GM12878 (cell line): ENCODE measurements around the gene ADAM15. TPM values are rescaled to one million over a fixed set of nuclear protein-coding genes. Genes with fewer than 3 reads are reported as not detected.

Source experiments
- ATAC-seq: fragments of 200-7000 bp; cut with Tn5 transposase; 3 replicates; pipeline ENCODE4 v1.9.1; 2020; ENCODE audit warnings: mild to moderate bottlenecking, moderate library complexity
- BruUV-seq: library from RNA; stranded (reverse); fragments of 400-500 nt; replicated peaks from 2 replicates; lab custom pipeline; 2021; lab: Mats Ljungman, UMichigan
- CTCF ChIA-PET: fragments of 300-600 bp; sonication (Branson Sonifier 250); formaldehyde crosslinking; extraction: SDS; loops from one replicate; lab custom pipeline; 2021; ENCODE audit warnings: inconsistent platforms; lab: Yijun Ruan, JAX
- POLR2A ChIA-PET: fragments of 350-600 bp; formaldehyde crosslinking; extraction: SDS; loops from one replicate; lab custom pipeline; 2021; ENCODE audit warnings: inconsistent platforms; lab: Charles Lee
- RAD21 ChIA-PET: fragments of 300-600 bp; sonication (Branson Sonifier 250); formaldehyde crosslinking; loops from one replicate; lab custom pipeline; 2023; ENCODE audit warnings: antibody characterized with exemption; ENCODE audit not compliant: unreplicated experiment; lab: Charles Lee
- SMC1A ChIA-PET: fragments of 300-600 bp; sonication (Branson Sonifier 250); formaldehyde crosslinking; loops from one replicate; lab custom pipeline; 2023; ENCODE audit not compliant: unreplicated experiment, uncharacterized antibody; lab: Charles Lee
- DNase-seq: peaks from one replicate; pipeline ENCODE4 v3.0.0-alpha.2; 2011; ENCODE audit warnings: low read depth, low spot score
- FAIRE-seq: peaks from 3 replicates; lab custom pipeline; 2011; peaks lifted over from hg19 to GRCh38; lab: Jason Lieb, UNC
- H2AFZ ChIP-seq: 2 replicates; pipeline ENCODE4 v1.6.0; 2011; ENCODE audit warnings: low read depth, low read length, control low read depth; ENCODE audit not compliant: control insufficient read depth
- H3K27ac ChIP-seq: 2 replicates; pipeline ENCODE4 v1.5.1; 2011; ENCODE audit warnings: control low read depth; ENCODE audit not compliant: control insufficient read depth, insufficient read depth
- H3K27me3 ChIP-seq, 2 experiments: replicated peaks in 1 of 2; 2 replicates each; pipeline versions ENCODE4 v1.6.0 to v1.6.1; 2011; ENCODE audit warnings: low read length in 1 of 2; ENCODE audit not compliant: control insufficient read depth in 2 of 2, insufficient read depth in 2 of 2
- H3K36me3 ChIP-seq, 2 experiments: 2 replicates each; pipeline ENCODE4 v1.5.1; 2011; ENCODE audit warnings: low read length in 1 of 2; ENCODE audit not compliant: control insufficient read depth in 2 of 2, insufficient read depth in 2 of 2
- H3K4me1 ChIP-seq: 2 replicates; pipeline ENCODE4 v1.6.1; 2011; ENCODE audit warnings: mild to moderate bottlenecking, low read length, moderate library complexity, mixed read lengths; ENCODE audit not compliant: control insufficient read depth, insufficient read depth
- H3K4me2 ChIP-seq: 2 replicates; pipeline ENCODE4 v1.6.0; 2011; ENCODE audit warnings: control low read depth; ENCODE audit not compliant: control insufficient read depth, insufficient read depth
- H3K4me3 ChIP-seq: fragments of 200-600 bp; sonication (generic); 2 replicates; pipeline ENCODE4 v1.5.1; 2016
- H3K79me2 ChIP-seq: 2 replicates; pipeline ENCODE4 v1.6.0; 2011; ENCODE audit warnings: low read length; ENCODE audit not compliant: control insufficient read depth, insufficient read depth
- H3K9ac ChIP-seq: 2 replicates; pipeline ENCODE4 v1.8.0; 2011; ENCODE audit warnings: low read length, control low read depth, mixed read lengths; ENCODE audit not compliant: control insufficient read depth, insufficient read depth
- H3K9me3 ChIP-seq: replicated peaks from 3 replicates; pipeline ENCODE4 v1.5.1; 2011; ENCODE audit warnings: mild to moderate bottlenecking, low read length; ENCODE audit not compliant: control insufficient read depth, insufficient read depth
- H4K20me1 ChIP-seq: 2 replicates; pipeline ENCODE4 v1.6.0; 2011; ENCODE audit not compliant: control insufficient read depth, insufficient read depth
- ATF2 ChIP-seq: IDR thresholded peaks from 2 replicates; pipeline ENCODE4 v1.6.1; 2012; ENCODE audit warnings: low read length, inconsistent platforms
- BCL3 ChIP-seq: IDR thresholded peaks from 2 replicates; pipeline ENCODE4 v1.6.1; 2011; ENCODE audit warnings: borderline replicate concordance, low read depth, mild to moderate bottlenecking, moderate library complexity, low read length; ENCODE audit not compliant: insufficient read depth, poor library complexity, severe bottlenecking
- HDAC2 ChIP-seq: fragments of 200-600 bp; sonication (generic); IDR thresholded peaks from 2 replicates; pipeline ENCODE4 v1.6.1; 2017
- MTA2 ChIP-seq: fragments of 450-650 bp; IDR thresholded peaks from 2 replicates; pipeline ENCODE4 v1.6.1; 2016; ENCODE audit warnings: low read depth, mild to moderate bottlenecking, moderate library complexity
- NFIC ChIP-seq: IDR thresholded peaks from 2 replicates; pipeline ENCODE4 v1.6.1; 2012; ENCODE audit warnings: low read depth, mild to moderate bottlenecking, inconsistent platforms, low read length, moderate library complexity
- NR2C2 ChIP-seq: IDR thresholded peaks from 2 replicates; pipeline ENCODE4 v1.6.1; 2011; ENCODE audit warnings: borderline replicate concordance, low read depth; ENCODE audit not compliant: control insufficient read depth, insufficient read length
- TBL1XR1 ChIP-seq: IDR thresholded peaks from 2 replicates; pipeline ENCODE4 v1.6.1; 2012; ENCODE audit warnings: low read depth, low read length, improper control_type of control experiment
- ZBTB40 ChIP-seq: fragments of 450-650 bp; IDR thresholded peaks from 2 replicates; pipeline ENCODE4 v1.6.1; 2016; ENCODE audit warnings: mild to moderate bottlenecking, moderate library complexity, borderline replicate concordance
- WGBS: methylation state at CpG from one replicate; pipeline ENCODE4 v1.1.6; 2016; ENCODE audit warnings: low lambda C conversion rate; ENCODE audit not compliant: insufficient replicate concordance, insufficient coverage; ENCODE audit errors: missing lambda C conversion rate; 5-methylcytosine and 5-hydroxymethylcytosine counted together
- in situ Hi-C: fragments of 300-500 bp; cut with MboI; formaldehyde crosslinking; loops from 9 replicates; pipeline ENCODE4 v1.14.3; 2018; ENCODE audit warnings: mixed read lengths
- intact Hi-C: fragments of 100-400 bp; cut with micrococcal nuclease; formaldehyde crosslinking; loops from one replicate; pipeline ENCODE4 v1.14.2; 2022; ENCODE audit not compliant: unreplicated experiment
- polyA plus RNA-seq, 11 experiments: library from polyadenylated mRNA; depleted of rRNA in 4 of 11; unstranded in 6 of 11; stranded (reverse) in 5 of 11; fragments of >200 nt; fragmentation: Nextera tagmentation in 4 of 11; fragmentation: Illumina TruSeq in 1 of 11; extraction: Ambion mirVana in 4 of 11; extraction: Trizol in 1 of 11; gene quantifications; 1 replicate in 1 of 11; 2 replicates in 10 of 11; pipeline versions ENCODE4 v1.2.1 to v1.2.3, GENCODE V29; 2011 to 2016; ENCODE audit warnings: inconsistent platforms in 2 of 11, missing spikeins in 2 of 11, low read depth in 1 of 11
- total RNA-seq, 4 experiments: library from RNA; depleted of rRNA in 3 of 4; stranded (reverse); fragments of >200 nt in 3 of 4; fragmentation: Illumina TruSeq in 1 of 4; extraction: Trizol in 1 of 4; gene quantifications; 2 replicates each; pipeline versions ENCODE4 v1.2.1 to v1.2.3, GENCODE V29; 2013 to 2021

ADAM15 gene
- total and polyA plus RNA-seq, 10 of the 15 experiments (the other 5 are each of a cell fraction or from before 2014, with no cell fraction given), result 0.29 to 38.8 (median 14.7) TPM

GRCh38 chr1:155069551-155070157 lies 18.5 kb downstream of the ADAM15 start:
- in situ Hi-C loops, result no loop called here
- TF ChIP-seq TBL1XR1 (no peak), HDAC2 (no peak)
- TF ChIP-seq, all 136 proteins: peak for 0
- no peak for ATAC-seq
- DNase-seq, result no peak
- Histone ChIP-seq H3K9ac (no peak overlapping the region), H3K4me1 (peaks cover 10% of the 10 kb centered on the region), H3K9me3 (no peaks in the 10 kb centered on the region), H2AFZ (no peak overlapping the region), H3K79me2 (no peaks in the 10 kb centered on the region), H3K27me3 (no peaks in the 10 kb centered on the region), H3K27ac (no peak overlapping the region), H3K4me2 (no peak overlapping the region), H3K4me3 (no peak overlapping the region), H4K20me1 (no peaks in the 10 kb centered on the region), H3K36me3 (no peaks in the 10 kb centered on the region; a peak in 2 of 4 replicates)
- ChIA-PET POLR2A (no interaction called here), RAD21 (no interaction called here), SMC1A (interaction anchor here (1.4 kb wide), 1 partner anchor 8 kb away, joined by 3 read pairs; no protein-coding TSS in a partner anchor), CTCF (interaction anchor here (2.0 to 3.6 kb wide), 2 partner anchors 15 to 22 kb away, joined by 7 to 23 read pairs; no protein-coding TSS in a partner anchor)
- no TSS peak for BruUV-seq
- WGBS, result 78% methylated on average over 7 of the region's 7 CpGs
- no peak for FAIRE-seq
- intact Hi-C loops, result no loop called here

GRCh38 chr1:155070158-155070621 lies 19.1 kb downstream of the ADAM15 start:
- H3K4me3 ChIP-seq, result peak overlapping the region; percentile 18; the same call in 1 of the 2 replicates
- ChIA-PET SMC1A (interaction anchor here (1.4 kb wide), 1 partner anchor 9 kb away, joined by 3 read pairs; no protein-coding TSS in a partner anchor), CTCF (interaction anchor here (1.3 to 3.6 kb wide), 3 partner anchors 14 to 21 kb away, joined by 4 to 23 read pairs (median 7); no protein-coding TSS in a partner anchor), POLR2A (interaction anchor here (0.7 kb wide), 1 partner anchor 15 kb away, joined by 3 read pairs; no protein-coding TSS in a partner anchor), RAD21 (interaction anchor here (1.0 kb wide), 1 partner anchor 15 kb away, joined by 4 read pairs; no protein-coding TSS in a partner anchor)
- no peaks in the 10 kb centered on the region for H4K20me1 ChIP-seq
- no peaks in the 10 kb centered on the region for H3K9me3 ChIP-seq
- peaks cover 10% of the 10 kb centered on the region for H3K4me1 ChIP-seq
- no peak overlapping the region for H3K9ac ChIP-seq
- H3K4me2 ChIP-seq, result peak overlapping the region; percentile 64
- H2AFZ ChIP-seq, result no peak overlapping the region
- DNase-seq (no peak), ATAC-seq (no peak), FAIRE-seq (no peak)
- BruUV-seq, result no TSS peak
- H3K27me3 ChIP-seq, result no peaks in the 10 kb centered on the region
- in situ Hi-C loops (no loop called here), intact Hi-C loops (no loop called here)
- no peaks in the 10 kb centered on the region; a peak in 2 of 4 replicates for H3K36me3 ChIP-seq
- H3K79me2 ChIP-seq, result no peaks in the 10 kb centered on the region
- no peak overlapping the region for H3K27ac ChIP-seq
- WGBS, result 78% methylated on average over 23 of the region's 28 CpGs
- TF ChIP-seq BCL3 (no peak), ZBTB40 (no peak), ATF2 (no peak), NR2C2 (no peak), MTA2 (no peak), NFIC (no peak)
